Endothelial cell of umbilical vein (primary cell): ENCODE data around the gene MIXL1. TPM values are rescaled to one million over a fixed set of nuclear protein-coding genes. Genes with fewer than 3 reads are reported as not detected.

Experiments used
- BruUV-seq: library from RNA; stranded (reverse); fragments of 400-500 nt; replicated peaks from 2 replicates; lab custom pipeline; 2021; lab: Mats Ljungman, UMichigan
- CTCF ChIA-PET: fragments of 300-600, 350-600 bp; sonication (Branson Sonifier 250); formaldehyde crosslinking; loops from one replicate; lab custom pipeline; 2021; ENCODE audit warnings: antibody characterized with exemption, inconsistent platforms; lab: Charles Lee
- POLR2A ChIA-PET: fragments of 300-600, 350-600 bp; sonication (Branson Sonifier 250); formaldehyde crosslinking; loops from one replicate; lab custom pipeline; 2021; ENCODE audit warnings: antibody characterized with exemption, inconsistent platforms; lab: Charles Lee
- DNase-seq: peaks from one replicate; pipeline ENCODE4 v3.0.0-alpha.2; 2011; ENCODE audit warnings: low read depth, low spot score
- FAIRE-seq: peaks from 2 replicates; lab custom pipeline; 2011; peaks lifted over from hg19 to GRCh38; lab: Jason Lieb, UNC
- H2AFZ ChIP-seq: 2 replicates; pipeline ENCODE4 v1.6.0; 2012; ENCODE audit warnings: low read depth, low read length, control low read depth, inconsistent platforms
- H3K27ac ChIP-seq: 2 replicates; pipeline ENCODE4 v1.5.1; 2011; ENCODE audit warnings: low read depth, mild to moderate bottlenecking, control low read depth, low read length, moderate library complexity; ENCODE audit not compliant: insufficient read depth
- H3K27me3 ChIP-seq, 2 experiments: 2 replicates each; pipeline versions ENCODE4 v1.6.0 to v1.6.1; 2011; ENCODE audit warnings: low read length in 2 of 2, mixed read lengths in 1 of 2; ENCODE audit not compliant: control insufficient read depth in 2 of 2, insufficient read depth in 2 of 2
- H3K36me3 ChIP-seq, 2 experiments: 2 replicates in 1 of 2; 3 replicates in 1 of 2; pipeline ENCODE4 v1.5.1; 2011; ENCODE audit warnings: low read length in 2 of 2, mild to moderate bottlenecking in 1 of 2, moderate library complexity in 1 of 2; ENCODE audit not compliant: control insufficient read depth in 2 of 2, insufficient read depth in 2 of 2; ENCODE audit errors: extremely low read depth in 1 of 2
- H3K4me1 ChIP-seq: 3 replicates; pipeline ENCODE4 v1.5.1; 2011; ENCODE audit warnings: mild to moderate bottlenecking, low read length; ENCODE audit not compliant: control insufficient read depth, insufficient read depth; ENCODE audit errors: extremely low read depth
- H3K4me2 ChIP-seq: 2 replicates; pipeline ENCODE4 v1.6.1; 2011; ENCODE audit warnings: low read length, control low read depth, mixed read lengths; ENCODE audit not compliant: insufficient read depth
- H3K4me3 ChIP-seq, 3 experiments: fragments of 200-600 bp in 1 of 3; sonication (generic), shearing (Covaris generic) in 1 of 3; replicated peaks in 1 of 3; 2 replicates each; pipeline ENCODE4 v1.5.1; 2011 to 2016; ENCODE audit warnings: control low read depth in 3 of 3, low read length in 3 of 3, mild to moderate bottlenecking in 2 of 3, inconsistent platforms in 1 of 3, low read depth in 1 of 3, moderate library complexity in 1 of 3; ENCODE audit not compliant: insufficient read depth in 1 of 3
- H3K79me2 ChIP-seq: 2 replicates; pipeline ENCODE4 v1.6.0; 2012; ENCODE audit warnings: low read length, inconsistent platforms; ENCODE audit not compliant: control insufficient read depth, insufficient read depth
- H3K9ac ChIP-seq: replicated peaks from 2 replicates; pipeline ENCODE3; 2011; ENCODE audit warnings: low read length, control low read depth; ENCODE audit not compliant: insufficient read depth; ENCODE audit errors: extremely low read depth
- H3K9me1 ChIP-seq: replicated peaks from 3 replicates; pipeline ENCODE4 v1.6.0; 2011; ENCODE audit warnings: mild to moderate bottlenecking, low read length; ENCODE audit not compliant: control insufficient read depth, insufficient read depth; ENCODE audit errors: extremely low read depth
- H3K9me3 ChIP-seq: replicated peaks from 2 replicates; pipeline ENCODE4 v1.5.1; 2012; ENCODE audit warnings: low read length, inconsistent platforms; ENCODE audit not compliant: control insufficient read depth, insufficient read depth
- H4K20me1 ChIP-seq: replicated peaks from 2 replicates; pipeline ENCODE3; 2011; ENCODE audit warnings: mild to moderate bottlenecking, low read length; ENCODE audit not compliant: control insufficient read depth, insufficient read depth; ENCODE audit errors: extremely low read depth
- EZH2 ChIP-seq: IDR thresholded peaks from 2 replicates; pipeline ENCODE4 v1.6.1; 2012; ENCODE audit warnings: borderline replicate concordance, low read depth, mild to moderate bottlenecking, moderate library complexity, low read length, inconsistent platforms; ENCODE audit not compliant: severe bottlenecking
- FOS ChIP-seq: IDR thresholded peaks from 2 replicates; pipeline ENCODE4 v1.6.1; 2011; ENCODE audit warnings: mild to moderate bottlenecking, low read length, moderate library complexity, borderline replicate concordance; ENCODE audit not compliant: insufficient read depth
- GATA2 ChIP-seq: IDR thresholded peaks from 2 replicates; pipeline ENCODE4 v1.7.0; 2011; ENCODE audit warnings: low read depth, mild to moderate bottlenecking, moderate library complexity, mixed read lengths, low read length; ENCODE audit not compliant: insufficient read length, insufficient read depth
- JUN ChIP-seq: IDR thresholded peaks from 2 replicates; pipeline ENCODE4 v1.6.1; 2011; ENCODE audit warnings: borderline replicate concordance, low read depth; ENCODE audit not compliant: insufficient read length, insufficient read depth
- MYC ChIP-seq: IDR thresholded peaks from one replicate; pipeline ENCODE4 v1.6.1; 2011; ENCODE audit warnings: mild to moderate bottlenecking, low read depth, low read length
- POLR2A ChIP-seq: IDR thresholded peaks from 2 replicates; pipeline ENCODE4 v1.6.1; 2012; ENCODE audit warnings: low read depth, mild to moderate bottlenecking, control low read depth, low read length
- POLR2AphosphoS5 ChIP-seq: IDR thresholded peaks from 2 replicates; pipeline ENCODE4 v1.6.1; 2012; ENCODE audit warnings: low read depth, mild to moderate bottlenecking, control low read depth, low read length, moderate library complexity; ENCODE audit not compliant: insufficient read depth
- dilution Hi-C: fragments of 300-500 bp; cut with MboI; formaldehyde crosslinking; loops from one replicate; pipeline ENCODE4 v1.15.0; 2019; ENCODE audit warnings: low sequenced_read_pairs; ENCODE audit not compliant: extremely low pct_ligation_motif_present
- intact Hi-C: fragments of 100-400 bp; cut with micrococcal nuclease; formaldehyde crosslinking; loops from one replicate; pipeline ENCODE4 v1.10.0; 2022
- polyA plus RNA-seq, 4 experiments: library from polyadenylated mRNA; depleted of rRNA in 3 of 4; stranded (reverse) in 3 of 4; unstranded in 1 of 4; fragments of >200 nt; gene quantifications; 2 replicates each; pipeline versions ENCODE4 v1.2.1 to v1.2.3, GENCODE V29; 2011 to 2012; ENCODE audit warnings: missing spikeins in 1 of 4
- total RNA-seq: library from RNA; stranded (reverse); gene quantifications from 2 replicates; pipeline ENCODE4 v1.2.3, GENCODE V29; 2021
- TF ChIP-seq, protein P1 (sequence below), 2 donors: IDR thresholded peaks; 1 replicate in 1 of 2; 2 replicates in 1 of 2; pipeline ENCODE4 v1.5.1; 2011; ENCODE audit warnings: low read length in 2 of 2, mild to moderate bottlenecking in 2 of 2, moderate library complexity in 2 of 2, control low read depth in 1 of 2, inconsistent platforms in 1 of 2, low read depth in 1 of 2; ENCODE audit not compliant: insufficient read depth in 1 of 2; ENCODE audit errors: extremely low read depth in 1 of 2
- TF ChIP-seq, protein P2 (sequence below): IDR thresholded peaks from 2 replicates; pipeline ENCODE4 v1.6.1; 2011; ENCODE audit not compliant: insufficient read depth, insufficient read length

The MIXL1 gene
- total and polyA plus RNA-seq, 2 donors (not counting 3 experiments of a cell fraction or from before 2014, with no cell fraction given): 0.58 to 1.2 TPM

DNA sequence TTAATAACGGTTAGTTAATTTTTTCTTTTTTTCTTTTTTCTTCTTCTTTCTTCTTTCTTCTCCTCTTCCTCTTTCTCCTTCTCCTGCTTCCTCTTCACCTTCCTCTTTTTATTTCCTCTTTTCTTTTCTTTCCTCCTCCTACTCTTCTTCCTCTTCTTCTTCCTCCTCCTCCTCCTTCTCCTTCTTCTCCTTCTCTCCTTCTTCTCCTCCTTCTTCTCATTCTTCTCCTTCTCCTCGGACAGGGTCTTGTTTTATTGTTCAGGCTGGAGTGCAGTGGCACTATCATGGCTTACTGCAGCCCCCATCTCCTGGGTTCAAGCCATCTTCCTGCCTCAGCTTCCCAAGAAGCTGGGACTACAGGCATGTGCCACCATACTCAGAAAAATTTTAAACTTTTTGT lies 23.5 kb upstream of the MIXL1 start:
- no peak overlapping the region for H3K27ac ChIP-seq

More for the DNA sequence above, 23.5 kb upstream of the MIXL1 start:
- Histone ChIP-seq H3K36me3 (no peaks in the 10 kb centered on the region), H3K9me3 (no peaks in the 10 kb centered on the region), H3K9ac (no peak overlapping the region), H2AFZ (no peak overlapping the region), H3K27me3 (peaks cover 0 to 1% of the 10 kb centered on the region in 2 experiments), H3K4me1 (no peaks in the 10 kb centered on the region), H3K4me3 (no peak overlapping the region), H3K9me1 (no peaks in the 10 kb centered on the region), H3K4me2 (no peak overlapping the region), H4K20me1 (no peaks in the 10 kb centered on the region), H3K79me2 (no peaks in the 10 kb centered on the region)
- ChIA-PET CTCF (interaction anchor here (1.7 to 2.4 kb wide), 2 partner anchors 74 to 133 kb away, joined by 17 to 23 read pairs; no protein-coding TSS in a partner anchor), POLR2A (no interaction called here)
- BruUV-seq: no TSS peak
- TF ChIP-seq GATA2: no peak
- TF ChIP-seq, protein P1, sequence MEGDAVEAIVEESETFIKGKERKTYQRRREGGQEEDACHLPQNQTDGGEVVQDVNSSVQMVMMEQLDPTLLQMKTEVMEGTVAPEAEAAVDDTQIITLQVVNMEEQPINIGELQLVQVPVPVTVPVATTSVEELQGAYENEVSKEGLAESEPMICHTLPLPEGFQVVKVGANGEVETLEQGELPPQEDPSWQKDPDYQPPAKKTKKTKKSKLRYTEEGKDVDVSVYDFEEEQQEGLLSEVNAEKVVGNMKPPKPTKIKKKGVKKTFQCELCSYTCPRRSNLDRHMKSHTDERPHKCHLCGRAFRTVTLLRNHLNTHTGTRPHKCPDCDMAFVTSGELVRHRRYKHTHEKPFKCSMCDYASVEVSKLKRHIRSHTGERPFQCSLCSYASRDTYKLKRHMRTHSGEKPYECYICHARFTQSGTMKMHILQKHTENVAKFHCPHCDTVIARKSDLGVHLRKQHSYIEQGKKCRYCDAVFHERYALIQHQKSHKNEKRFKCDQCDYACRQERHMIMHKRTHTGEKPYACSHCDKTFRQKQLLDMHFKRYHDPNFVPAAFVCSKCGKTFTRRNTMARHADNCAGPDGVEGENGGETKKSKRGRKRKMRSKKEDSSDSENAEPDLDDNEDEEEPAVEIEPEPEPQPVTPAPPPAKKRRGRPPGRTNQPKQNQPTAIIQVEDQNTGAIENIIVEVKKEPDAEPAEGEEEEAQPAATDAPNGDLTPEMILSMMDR (IDR thresholded peaks at IDR 0.05; ENCODE audit: extremely low read depth in 1 of 2, insufficient read depth in 1 of 2, low read depth in 1 of 2, low read length in 2 of 2): no peak
- no peak for TF ChIP-seq JUN
- TF ChIP-seq MYC: no peak
- no peak for TF ChIP-seq POLR2A
- no peak for TF ChIP-seq FOS
- TF ChIP-seq, protein P2, sequence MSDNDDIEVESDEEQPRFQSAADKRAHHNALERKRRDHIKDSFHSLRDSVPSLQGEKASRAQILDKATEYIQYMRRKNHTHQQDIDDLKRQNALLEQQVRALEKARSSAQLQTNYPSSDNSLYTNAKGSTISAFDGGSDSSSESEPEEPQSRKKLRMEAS: no peak
- TF ChIP-seq EZH2: no peak
- TF ChIP-seq POLR2AphosphoS5: no peak
- DNase-seq (no peak), FAIRE-seq (no peak)
- intact Hi-C loops (no loop called here), dilution Hi-C loops (no loop called here)
